Measurements from ENCODE around the gene YES1. TPM values are rescaled to one million over a fixed set of nuclear protein-coding genes. Genes with fewer than 3 reads are reported as not detected.

Gene YES1
- polyA plus RNA-seq, 4 donors, result 57.8 to 85.7 (median 68.2) TPM

Other genes starting within 250 kb of the YES1 start
- not detected for gene CETN1, start 231.9 kb downstream of the YES1 start, polyA plus RNA-seq (ENCODE audit: insufficient read length in 4 of 4)
- gene CLUL1, start 215.3 kb downstream of the YES1 start, polyA plus RNA-seq (ENCODE audit: insufficient read length in 4 of 4), result 10 to 100 TPM in 3 of 4 donors, 1 to 10 TPM in 1; 1.2 to 18.4 (median 13.3) TPM
- 100 to 1,000 TPM; 103 to 125 (median 118) TPM for gene TYMS, start 154.6 kb downstream of the YES1 start, polyA plus RNA-seq (ENCODE audit: insufficient read length in 4 of 4)
- 100 to 1,000 TPM in 1 of 4 donors, 10 to 100 TPM in 3; 24.8 to 139 (median 72.3) TPM for gene ENOSF1, start 99.6 kb downstream of the YES1 start, polyA plus RNA-seq (ENCODE audit: insufficient read length in 4 of 4)
- gene ADCYAP1, start 92.6 kb upstream of the YES1 start, polyA plus RNA-seq (ENCODE audit: insufficient read length in 4 of 4), result under 1 TPM; 0.08 to 0.40 (median 0.28) TPM